ENCODE results near the gene PPP1R3C. TPM values are rescaled to one million over a fixed set of nuclear protein-coding genes. Genes with fewer than 3 reads are reported as not detected.

PPP1R3C gene
- polyA plus RNA-seq, 4 donors: 37.3 to 48.7 (median 42.5) TPM

GRCh38 chr10:91630625-91631024, 2.2 kb downstream of the PPP1R3C start:
- DNase-seq (ENCODE audit: low read depth in 4 of 4, low spot score in 3 of 4): no peak

GRCh38 chr10:91629715-91630549, 2.9 kb downstream of the PPP1R3C start:
- DNase-seq (ENCODE audit: low read depth in 4 of 4, low spot score in 3 of 4): no peak

DNA sequence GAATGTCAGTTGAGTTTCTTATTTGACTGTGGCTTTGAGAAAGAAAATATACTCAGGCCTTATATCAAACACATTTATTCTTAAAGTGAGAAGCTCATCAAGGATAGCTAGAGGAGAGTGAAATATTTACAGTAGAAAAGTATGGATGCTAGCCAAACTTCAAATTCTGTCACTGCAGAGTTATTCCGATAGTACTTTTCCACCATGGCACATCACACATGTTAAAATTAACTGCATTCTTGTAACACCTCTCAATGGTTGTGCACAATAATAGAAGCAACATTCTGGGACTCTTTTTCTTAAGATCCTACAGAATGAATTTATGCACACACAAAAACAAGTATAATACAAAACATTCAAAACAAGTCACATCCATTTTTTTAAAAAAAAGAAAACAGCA, 4.5 kb downstream of the PPP1R3C start:
- DNase-seq (ENCODE audit: low read depth in 4 of 4, low spot score in 3 of 4): no peak

DNA sequence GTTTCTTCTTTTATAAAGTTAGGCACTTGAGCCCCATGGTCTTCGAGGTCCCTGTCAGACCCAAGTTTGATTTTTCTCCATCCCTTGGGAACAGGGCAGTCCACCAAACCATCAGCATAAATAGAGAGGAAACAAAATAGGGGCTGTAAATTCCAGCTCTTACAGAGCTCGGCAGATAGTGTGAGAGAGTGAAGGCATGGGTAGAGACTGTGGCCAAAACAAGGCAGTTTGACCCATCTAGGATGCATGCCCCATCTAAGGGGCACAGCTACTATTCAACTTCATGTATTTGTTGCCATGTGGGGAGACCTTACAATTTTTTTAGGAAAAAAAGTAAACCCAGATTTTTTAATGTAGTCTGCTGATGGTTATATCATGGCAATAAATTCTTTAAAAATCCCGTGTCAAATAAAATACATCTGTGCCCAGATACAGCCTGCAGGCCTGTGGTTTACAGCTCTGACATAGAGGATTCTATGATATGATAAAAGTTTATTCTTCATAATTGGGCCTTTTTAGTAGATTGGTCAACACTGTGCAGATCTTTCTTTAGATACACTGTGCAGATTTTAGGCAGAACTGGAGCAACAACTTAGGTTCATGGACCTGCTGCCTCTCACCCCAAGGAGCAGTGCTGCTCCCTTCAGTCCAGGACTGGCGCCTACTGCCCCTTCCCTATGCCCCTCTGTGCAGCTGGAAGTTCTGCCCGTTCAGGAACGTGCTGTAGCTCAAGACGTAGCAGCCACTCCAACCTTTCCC, 5.3 kb downstream of the PPP1R3C start:
- DNase-seq (ENCODE audit: low read depth in 4 of 4, low spot score in 3 of 4): no peak

DNA sequence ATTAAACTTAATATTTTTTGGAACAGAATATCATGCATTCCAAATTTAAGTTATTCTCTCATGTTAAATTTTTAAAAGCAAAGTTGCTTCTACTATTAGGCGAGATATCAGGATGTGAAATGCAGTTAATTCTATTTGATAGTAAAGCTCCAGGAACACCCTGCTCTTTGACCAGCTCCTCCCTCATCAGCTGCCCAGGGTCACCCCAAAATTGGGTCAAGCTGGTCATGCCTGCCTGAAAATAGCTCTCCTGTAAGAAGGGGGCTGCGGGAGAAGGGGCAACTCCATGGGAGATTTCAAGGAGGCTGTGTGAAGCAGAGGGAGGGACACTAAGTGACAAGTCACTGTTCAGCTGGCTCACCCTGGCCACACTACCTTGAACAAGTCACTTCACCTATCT, 5.9 kb downstream of the PPP1R3C start:
- DNase-seq (ENCODE audit: low read depth in 4 of 4, low spot score in 3 of 4): no peak

GRCh38 chr10:91624633-91625032, 8.2 kb downstream of the PPP1R3C start:
- no peak for DNase-seq (ENCODE audit: low read depth in 4 of 4, low spot score in 3 of 4)

GRCh38 chr10:91622601-91623000, 10.3 kb downstream of the PPP1R3C start:
- no peak for DNase-seq (ENCODE audit: low read depth in 4 of 4, low spot score in 3 of 4)

DNA sequence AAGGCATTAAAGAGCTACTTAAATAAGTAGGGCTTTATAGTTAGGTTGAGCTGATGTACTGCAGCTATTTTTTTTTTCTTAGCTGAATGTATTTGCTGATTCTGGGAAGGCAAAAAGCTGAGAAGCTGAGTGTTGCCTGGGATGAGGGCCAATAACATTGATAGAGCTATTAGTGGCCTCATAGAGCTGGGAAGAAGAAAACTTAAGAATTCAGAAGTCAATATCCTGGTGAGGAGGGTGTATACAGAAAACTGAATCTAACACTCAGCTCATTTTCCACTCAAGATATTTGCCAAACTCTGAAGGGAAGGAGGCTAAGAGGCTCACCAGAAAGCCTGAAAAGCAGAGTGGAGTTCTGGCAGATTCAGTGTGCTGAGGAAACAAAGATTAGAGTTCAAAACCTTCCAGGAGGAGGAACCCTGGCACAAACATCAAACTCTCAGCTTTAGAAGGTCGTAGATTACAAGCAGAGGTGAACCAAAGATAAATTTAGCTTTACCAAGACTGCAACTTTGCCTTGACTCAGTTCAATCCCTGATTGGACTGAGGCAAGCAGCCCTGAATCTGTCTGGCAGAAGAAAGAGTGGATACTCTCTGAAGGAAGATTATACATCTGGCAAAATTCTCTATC, 11.3 kb downstream of the PPP1R3C start:
- no peak for DNase-seq (ENCODE audit: low read depth in 4 of 4, low spot score in 3 of 4)

- DNase-seq (ENCODE audit: low read depth in 4 of 4, low spot score in 3 of 4): no peak
Observed at GRCh38 chr10:91617072-91617609, 15.7 kb downstream of the PPP1R3C start.

- DNase-seq (ENCODE audit: low read depth in 4 of 4, low spot score in 3 of 4): no peak
Observed at GRCh38 chr10:91616137-91616536, 16.7 kb downstream of the PPP1R3C start.

DNA sequence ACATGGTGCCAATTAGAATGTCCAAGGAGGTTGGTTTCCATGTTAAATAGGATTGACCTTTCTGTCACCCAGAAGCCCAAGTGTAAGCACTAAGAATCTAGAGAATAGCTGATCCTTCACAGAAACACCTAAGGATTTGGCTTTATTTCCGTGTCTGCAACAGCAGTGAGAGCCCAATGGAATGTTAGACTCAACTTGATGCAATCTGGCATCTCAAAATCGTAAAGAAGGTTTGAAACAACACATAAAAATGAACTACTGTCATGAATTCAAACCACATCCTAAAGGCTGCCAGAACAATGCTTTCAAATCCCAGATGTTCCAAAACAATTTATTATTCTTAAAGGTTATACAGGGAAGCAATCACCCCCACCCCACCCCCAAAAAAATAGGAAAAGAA, 18.6 kb downstream of the PPP1R3C start:
- no peak for DNase-seq (ENCODE audit: low read depth in 4 of 4, low spot score in 3 of 4)

DNA sequence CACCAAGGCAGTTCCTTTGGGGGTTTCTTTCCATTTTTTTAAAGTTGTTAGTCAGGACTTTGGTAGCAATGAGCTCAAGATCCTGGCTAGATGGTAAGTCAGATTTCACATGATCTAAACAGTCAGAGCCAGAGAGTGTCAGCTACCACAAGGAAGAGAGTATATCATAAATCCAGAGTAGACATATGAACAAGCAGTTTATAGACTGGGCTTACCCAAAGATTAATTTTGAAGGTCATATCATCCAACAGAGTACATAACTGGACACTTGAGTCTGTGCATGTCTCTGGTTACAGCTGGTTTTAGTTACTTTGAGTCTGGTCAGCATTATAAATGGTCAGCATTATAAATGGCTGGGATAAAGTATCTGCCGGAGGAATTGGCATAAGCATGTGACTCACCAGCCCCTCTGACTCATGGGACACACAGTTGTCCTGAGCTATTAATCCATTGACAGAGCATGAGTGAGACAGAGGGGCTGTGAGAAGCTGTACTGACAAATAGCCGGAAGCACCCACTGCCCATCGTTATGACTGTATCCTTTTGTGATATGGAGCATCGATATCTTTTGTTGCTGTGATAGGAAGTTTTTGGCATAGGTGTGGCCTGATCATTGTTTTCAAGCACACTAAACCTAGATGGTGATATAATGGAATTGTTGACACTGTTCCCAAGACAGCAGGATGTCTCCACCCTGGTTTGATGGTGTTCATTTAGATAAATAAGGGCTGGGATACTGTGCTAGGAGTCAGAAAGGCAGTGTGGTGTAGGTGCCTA, 19.3 kb downstream of the PPP1R3C start:
- no peak for DNase-seq (ENCODE audit: low read depth in 4 of 4, low spot score in 3 of 4)

GRCh38 chr10:91610919-91611318, 22.0 kb downstream of the PPP1R3C start:
- DNase-seq (ENCODE audit: low read depth in 4 of 4, low spot score in 3 of 4): no peak

DNA sequence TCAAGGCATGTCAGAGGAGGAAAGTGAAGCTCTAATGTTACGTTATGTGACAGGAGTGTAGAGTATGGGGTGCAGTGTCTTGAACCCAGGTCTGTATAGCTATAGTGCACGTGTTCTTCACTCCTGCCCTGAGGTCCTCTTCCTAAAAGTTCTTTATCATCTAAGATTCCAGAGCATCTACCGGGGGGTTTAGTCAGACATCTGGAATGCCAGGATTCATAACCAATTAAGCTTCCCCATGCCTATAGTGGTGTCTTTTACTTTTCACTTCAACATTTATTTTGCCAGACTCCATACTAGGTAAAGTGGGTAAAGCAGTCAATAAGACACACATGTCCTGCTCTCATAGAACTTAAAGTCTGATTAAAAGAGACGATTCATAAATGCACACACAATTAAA, 22.4 kb downstream of the PPP1R3C start:
- DNase-seq (ENCODE audit: low read depth in 4 of 4, low spot score in 3 of 4): no peak

DNA sequence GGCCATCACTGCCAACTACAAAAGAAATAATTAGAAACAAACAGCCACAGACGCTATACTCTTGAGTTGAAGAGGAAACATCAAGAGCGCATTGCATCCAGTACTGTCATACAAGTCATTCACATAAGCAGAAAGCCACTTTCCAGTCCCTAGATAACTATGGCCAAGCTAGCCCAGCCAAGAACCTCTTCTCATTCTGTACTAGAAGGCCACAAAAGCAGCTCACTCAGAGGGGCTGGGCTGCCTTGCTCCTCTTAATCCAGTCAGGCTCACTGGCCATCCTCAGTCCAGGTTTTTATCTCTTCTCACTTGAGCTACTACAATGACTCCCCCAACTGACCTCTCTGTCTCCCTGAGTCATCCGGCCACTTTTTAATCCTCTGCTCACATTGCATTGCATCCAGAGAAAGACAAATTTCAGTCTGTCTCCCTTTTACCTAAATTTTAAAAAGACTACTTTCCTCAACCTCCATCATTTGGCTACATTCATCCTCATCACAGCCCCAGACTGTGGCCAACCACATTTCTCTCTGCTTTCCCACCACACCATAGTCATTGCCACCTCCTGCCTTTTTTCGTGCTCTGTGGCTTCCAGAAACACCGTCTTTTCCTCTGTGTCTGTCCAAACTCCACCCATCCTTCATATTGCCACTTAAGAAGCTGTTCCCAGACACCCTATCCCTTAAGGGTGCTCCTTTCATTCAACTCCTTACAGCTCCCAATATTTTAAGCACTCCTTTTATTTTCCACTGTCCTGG, 25.0 kb downstream of the PPP1R3C start:
- no peak for DNase-seq (ENCODE audit: low read depth in 4 of 4, low spot score in 3 of 4)

DNA sequence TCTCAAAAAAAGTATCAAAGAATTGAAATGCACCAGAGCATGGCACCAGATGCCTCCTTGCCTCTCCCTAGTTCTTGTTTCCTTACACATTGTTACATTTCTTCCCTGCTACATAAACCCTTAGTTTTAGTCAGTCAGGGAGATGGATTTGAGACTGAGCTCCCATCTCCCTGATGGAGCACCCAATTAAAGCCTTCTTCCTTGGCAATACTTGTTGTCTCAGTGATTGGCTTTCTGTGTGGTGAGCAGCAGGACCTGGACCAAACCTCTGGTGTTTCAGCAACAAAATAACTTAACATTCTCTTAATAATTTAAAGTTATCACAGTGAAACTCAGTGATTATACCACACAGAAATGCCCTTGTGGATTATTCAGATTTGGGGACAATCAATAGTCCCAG, 26.9 kb downstream of the PPP1R3C start:
- no peak for DNase-seq (ENCODE audit: low read depth in 4 of 4, low spot score in 3 of 4)

GRCh38 chr10:91604553-91605534, 28.0 kb downstream of the PPP1R3C start:
- DNase-seq (ENCODE audit: low read depth in 4 of 4, low spot score in 3 of 4): no peak

GRCh38 chr10:91603931-91604331, 28.9 kb downstream of the PPP1R3C start:
- no peak for DNase-seq (ENCODE audit: low read depth in 4 of 4, low spot score in 3 of 4)
